Endothelial cell of umbilical vein (primary cell): Measurements from ENCODE around the gene PELI2.

Experiments used
- EZH2 ChIP-seq: IDR thresholded peaks from 2 replicates; pipeline ENCODE4 v1.6.1; 2012; ENCODE audit warnings: borderline replicate concordance, low read depth, mild to moderate bottlenecking, moderate library complexity, low read length, inconsistent platforms; ENCODE audit not compliant: severe bottlenecking
- MYC ChIP-seq: IDR thresholded peaks from one replicate; pipeline ENCODE4 v1.6.1; 2011; ENCODE audit warnings: mild to moderate bottlenecking, low read depth, low read length
- POLR2A ChIP-seq: IDR thresholded peaks from 2 replicates; pipeline ENCODE4 v1.6.1; 2012; ENCODE audit warnings: low read depth, mild to moderate bottlenecking, control low read depth, low read length
- POLR2AphosphoS5 ChIP-seq: IDR thresholded peaks from 2 replicates; pipeline ENCODE4 v1.6.1; 2012; ENCODE audit warnings: low read depth, mild to moderate bottlenecking, control low read depth, low read length, moderate library complexity; ENCODE audit not compliant: insufficient read depth
- TF ChIP-seq, protein P1 (sequence below), 2 donors: IDR thresholded peaks; 1 replicate in 1 of 2; 2 replicates in 1 of 2; pipeline ENCODE4 v1.5.1; 2011; ENCODE audit warnings: low read length in 2 of 2, mild to moderate bottlenecking in 2 of 2, moderate library complexity in 2 of 2, control low read depth in 1 of 2, inconsistent platforms in 1 of 2, low read depth in 1 of 2; ENCODE audit not compliant: insufficient read depth in 1 of 2; ENCODE audit errors: extremely low read depth in 1 of 2

- TF ChIP-seq POLR2AphosphoS5 (no peak), MYC (no peak), POLR2A (no peak), EZH2 (no peak)
- TF ChIP-seq, protein P1, sequence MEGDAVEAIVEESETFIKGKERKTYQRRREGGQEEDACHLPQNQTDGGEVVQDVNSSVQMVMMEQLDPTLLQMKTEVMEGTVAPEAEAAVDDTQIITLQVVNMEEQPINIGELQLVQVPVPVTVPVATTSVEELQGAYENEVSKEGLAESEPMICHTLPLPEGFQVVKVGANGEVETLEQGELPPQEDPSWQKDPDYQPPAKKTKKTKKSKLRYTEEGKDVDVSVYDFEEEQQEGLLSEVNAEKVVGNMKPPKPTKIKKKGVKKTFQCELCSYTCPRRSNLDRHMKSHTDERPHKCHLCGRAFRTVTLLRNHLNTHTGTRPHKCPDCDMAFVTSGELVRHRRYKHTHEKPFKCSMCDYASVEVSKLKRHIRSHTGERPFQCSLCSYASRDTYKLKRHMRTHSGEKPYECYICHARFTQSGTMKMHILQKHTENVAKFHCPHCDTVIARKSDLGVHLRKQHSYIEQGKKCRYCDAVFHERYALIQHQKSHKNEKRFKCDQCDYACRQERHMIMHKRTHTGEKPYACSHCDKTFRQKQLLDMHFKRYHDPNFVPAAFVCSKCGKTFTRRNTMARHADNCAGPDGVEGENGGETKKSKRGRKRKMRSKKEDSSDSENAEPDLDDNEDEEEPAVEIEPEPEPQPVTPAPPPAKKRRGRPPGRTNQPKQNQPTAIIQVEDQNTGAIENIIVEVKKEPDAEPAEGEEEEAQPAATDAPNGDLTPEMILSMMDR (IDR thresholded peaks at IDR 0.05; ENCODE audit: extremely low read depth in 1 of 2, insufficient read depth in 1 of 2, low read depth in 1 of 2, low read length in 2 of 2): no peak
Observed at GRCh38 chr14:56145181-56145769, 27.1 kb downstream of the PELI2 start.
